Myocyte (in vitro differentiated cells): ENCODE data around the gene C1orf210. TPM values are rescaled to one million over a fixed set of nuclear protein-coding genes. Genes with fewer than 3 reads are reported as not detected.

ENCODE experiments used
- DNase-seq: peaks from one replicate; pipeline ENCODE4 v3.0.0-alpha.2; 2012; ENCODE audit warnings: low read depth
- total RNA-seq: library from RNA; depleted of rRNA; stranded (reverse); fragments of >200 nt; gene quantifications from 2 replicates; pipeline ENCODE4 v1.2.3, GENCODE V29; 2014

The C1orf210 gene
- total RNA-seq, 1 donor from 2014 or later, result not detected

GRCh38 chr1:43275826-43276620, 9.4 kb downstream of the C1orf210 start:
- no peak for DNase-seq

- DNase-seq, result no peak
Measured at GRCh38 chr1:43274804-43275180, 10.6 kb downstream of the C1orf210 start.

GRCh38 chr1:43274125-43274803, 11.1 kb downstream of the C1orf210 start:
- DNase-seq, result peak; percentile 5

- no peak for DNase-seq
Measured at GRCh38 chr1:43273708-43274107, 11.7 kb downstream of the C1orf210 start.

GRCh38 chr1:43272576-43273571, 12.5 kb downstream of the C1orf210 start:
- DNase-seq, result no peak

GRCh38 chr1:43272161-43272560, 13.2 kb downstream of the C1orf210 start:
- DNase-seq, result no peak

GRCh38 chr1:43271186-43272118, 13.9 kb downstream of the C1orf210 start:
- no peak for DNase-seq

GRCh38 chr1:43270421-43271095, 14.8 kb downstream of the C1orf210 start:
- no peak for DNase-seq

GRCh38 chr1:43269627-43270375, 15.6 kb downstream of the C1orf210 start, which contains the start of gene TMEM125:
Gene TMEM125 (plus strand): TSS chr1:43269983. CDS start chr1:43272723, 2,740 bp downstream.
- no peak for DNase-seq

GRCh38 chr1:43267818-43268425, 17.5 kb downstream of the C1orf210 start:
- no peak for DNase-seq

GRCh38 chr1:43267291-43267805, 18.0 kb downstream of the C1orf210 start:
- peak; percentile 28 for DNase-seq

- DNase-seq, result no peak
Measured at GRCh38 chr1:43266881-43267280, 18.5 kb downstream of the C1orf210 start.

- no peak for DNase-seq
Measured at GRCh38 chr1:43265431-43265830, 19.9 kb downstream of the C1orf210 start.

GRCh38 chr1:43258370-43258769, 27.0 kb downstream of the C1orf210 start:
- no peak for DNase-seq

GRCh38 chr1:43256675-43257570, 28.5 kb downstream of the C1orf210 start:
- DNase-seq, result no peak

GRCh38 chr1:43255438-43256210, 29.8 kb downstream of the C1orf210 start:
- DNase-seq, result no peak
